Effector CD8-positive, alpha-beta T cell (primary cell): Measurements from ENCODE around the gene MTAP.

Experiments used
- DNase-seq: peaks from one replicate; lab custom pipeline; 2025; lab: John Stamatoyannopoulos, UW
- total RNA-seq, 4 experiments: gene quantifications; one replicate each; lab custom pipeline; 2026; lab: John Stamatoyannopoulos, UW

The MTAP gene
- total RNA-seq = 19.4 to 23.0 (median 21.9) reads per million in 4 experiments

DNA sequence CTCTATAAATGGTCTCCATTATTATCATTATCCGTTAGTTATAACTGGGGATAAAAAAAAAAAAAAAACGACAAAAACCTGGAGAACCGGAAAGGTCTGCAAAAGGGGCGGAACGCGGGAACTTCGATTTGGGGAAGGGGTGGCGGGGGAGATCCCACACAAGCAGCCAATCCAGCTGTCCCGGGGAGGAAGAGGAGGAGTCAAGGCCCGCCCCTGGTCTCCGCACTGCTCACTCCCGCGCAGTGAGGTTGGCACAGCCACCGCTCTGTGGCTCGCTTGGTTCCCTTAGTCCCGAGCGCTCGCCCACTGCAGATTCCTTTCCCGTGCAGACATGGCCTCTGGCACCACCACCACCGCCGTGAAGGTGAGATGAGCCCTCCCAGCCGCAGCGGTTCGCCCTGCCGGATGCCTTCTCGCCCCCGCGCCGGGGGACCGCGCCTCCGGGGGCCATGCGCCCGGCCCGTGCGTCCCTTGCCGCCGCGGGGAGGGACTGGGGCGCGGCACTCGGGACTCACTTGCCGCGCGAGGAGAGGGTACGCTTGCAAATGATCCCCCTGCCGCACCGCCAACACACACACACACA is at the start of gene MTAP:
Gene MTAP, plus strand, starts transcription at position 219 of the 583 bp plus-strand sequence. Its CDS starts 113 bp downstream, at position 332.
- peak; percentile 50 for DNase-seq

DNA sequence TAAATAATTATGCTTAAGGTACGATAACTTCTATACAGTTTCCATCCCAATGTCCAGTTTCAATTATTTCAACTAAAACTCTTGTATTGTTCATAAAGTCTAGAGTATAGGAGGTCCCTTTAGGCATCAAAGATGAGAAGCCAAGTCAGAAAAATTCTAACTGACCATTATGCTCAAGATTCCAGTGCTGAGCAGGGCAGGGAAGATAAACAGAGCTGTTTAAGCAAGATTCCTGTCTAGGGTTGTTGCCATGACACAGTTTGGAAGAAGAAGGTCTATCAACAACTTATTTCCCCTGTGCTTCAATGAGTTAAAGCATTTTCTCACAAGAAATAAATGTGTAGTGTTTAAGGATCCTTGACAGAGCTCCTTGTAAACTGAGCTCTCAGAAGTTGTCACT is 48.9 kb upstream of the MTAP start:
- DNase-seq = no peak

DNA sequence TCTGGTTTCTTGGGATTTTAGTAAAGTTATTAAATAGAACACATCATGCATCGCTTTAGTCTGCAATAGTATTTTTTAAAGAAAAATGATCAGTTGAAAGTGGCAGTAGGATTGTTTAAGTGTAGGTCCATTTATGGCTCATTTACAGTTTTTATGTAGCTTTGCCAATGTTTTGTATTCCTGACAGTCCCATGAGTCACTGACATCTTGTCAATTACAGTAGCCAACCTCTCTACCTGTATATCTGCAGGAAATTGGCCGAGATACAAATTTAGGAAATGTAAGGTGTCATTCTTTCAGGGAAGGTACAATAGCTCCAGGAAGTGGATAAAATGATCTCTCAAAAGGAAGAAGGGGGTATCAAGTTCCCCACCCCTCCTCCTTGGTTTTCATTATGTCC is 47.7 kb upstream of the MTAP start:
- DNase-seq = no peak

DNA sequence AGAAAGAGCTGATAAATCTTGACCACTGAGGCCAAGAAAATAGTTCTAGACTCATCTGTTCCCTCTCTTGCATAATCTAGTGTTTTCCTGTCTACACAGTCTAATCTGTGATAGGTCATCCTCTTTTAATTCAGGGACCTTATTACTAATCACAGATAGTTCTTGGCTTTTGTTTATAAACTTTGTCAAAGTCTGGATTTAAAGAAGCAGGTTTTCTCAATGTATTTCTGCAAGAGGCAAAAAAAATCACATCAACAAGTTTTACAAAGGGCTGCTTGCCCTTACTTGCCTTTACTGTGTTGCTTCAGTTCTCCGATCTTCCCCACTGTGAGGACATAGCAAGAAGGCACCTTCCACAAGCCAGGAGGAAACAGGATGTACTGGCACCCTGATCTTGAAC is 43.9 kb upstream of the MTAP start:
- no peak for DNase-seq

DNA sequence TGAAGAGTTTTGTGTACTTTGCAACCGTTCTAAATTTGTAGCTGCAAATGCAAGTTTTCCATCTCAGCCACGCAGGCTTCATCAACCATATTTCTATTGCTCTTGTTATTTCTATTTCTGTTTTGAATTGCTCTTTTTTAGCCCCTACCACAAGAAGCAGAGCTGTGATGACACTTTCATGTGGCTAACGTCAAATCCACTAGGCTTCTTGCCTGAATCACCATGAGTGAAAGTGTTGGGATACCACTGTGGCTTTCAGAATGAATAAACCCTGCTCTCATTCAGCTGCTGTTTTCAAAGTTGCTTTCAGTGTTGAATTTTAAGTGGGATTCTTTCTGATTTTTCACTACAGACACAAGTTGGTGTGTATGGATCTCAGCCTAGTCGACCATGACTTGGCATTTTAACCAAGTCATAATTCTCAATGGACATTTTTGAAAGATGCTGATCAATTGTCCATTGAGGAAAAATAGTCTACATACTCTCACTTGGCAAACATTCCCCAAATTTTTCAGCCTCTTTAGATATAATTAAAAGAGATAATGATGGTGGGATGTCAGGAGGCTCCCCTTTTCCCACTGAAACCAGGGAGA is 41.0 kb upstream of the MTAP start:
- no peak for DNase-seq

DNA sequence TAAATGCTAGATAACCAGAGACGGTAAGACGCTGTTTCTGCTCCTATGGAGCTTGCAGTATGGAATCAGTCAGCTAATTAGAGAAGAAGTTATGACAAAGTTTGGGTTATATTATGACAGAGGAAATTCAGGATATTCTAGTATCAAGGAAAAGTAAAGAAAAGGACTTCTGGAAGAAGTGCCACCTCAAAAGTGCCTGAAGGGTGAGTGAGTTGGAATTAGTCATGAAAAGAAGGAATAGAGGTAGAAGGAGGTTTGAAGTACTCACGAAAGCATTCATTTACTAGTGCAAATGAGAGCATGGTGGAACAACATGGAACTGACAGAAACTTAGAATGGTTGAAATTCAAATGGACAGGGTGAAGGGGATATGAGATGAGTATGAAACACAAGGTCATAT is 40.4 kb upstream of the MTAP start:
- DNase-seq = no peak

DNA sequence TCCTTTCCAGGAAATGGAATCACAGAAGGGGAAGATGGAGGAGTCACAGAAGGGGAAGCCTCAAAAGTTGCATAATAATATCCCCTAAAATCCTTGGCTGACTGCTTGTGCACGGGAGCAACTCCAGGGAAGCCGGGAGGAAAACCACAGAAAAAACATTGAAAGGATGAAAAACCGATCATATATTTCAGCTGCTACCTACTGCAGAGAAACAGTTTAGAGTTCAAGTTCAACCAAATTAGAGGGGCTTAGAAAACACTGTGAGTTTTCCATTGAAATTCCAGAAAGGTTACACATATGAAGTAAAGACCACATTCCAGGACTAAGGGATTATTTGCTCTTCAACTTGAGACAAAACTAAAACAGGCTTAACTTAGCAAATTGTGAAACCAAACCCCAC is 37.6 kb upstream of the MTAP start:
- DNase-seq = no peak

DNA sequence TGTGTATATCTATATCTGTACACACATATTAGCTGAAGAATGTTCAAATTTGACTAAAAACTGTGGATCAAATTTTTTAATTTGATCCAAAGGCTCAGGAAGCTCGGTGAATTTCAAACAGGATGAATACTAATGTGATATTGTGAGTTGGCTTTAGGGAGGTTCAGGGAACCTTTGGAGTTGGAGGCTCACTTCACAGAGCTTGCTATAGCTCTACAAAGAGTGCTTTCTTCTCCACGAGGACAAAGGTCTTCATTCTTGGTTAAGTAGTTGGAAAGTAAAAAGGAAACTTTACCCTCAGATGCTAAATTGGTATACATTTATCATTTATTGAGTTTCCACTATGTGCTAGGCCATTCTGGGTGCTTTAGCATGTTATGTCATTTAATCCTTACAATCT is 36.3 kb upstream of the MTAP start:
- DNase-seq = no peak

DNA sequence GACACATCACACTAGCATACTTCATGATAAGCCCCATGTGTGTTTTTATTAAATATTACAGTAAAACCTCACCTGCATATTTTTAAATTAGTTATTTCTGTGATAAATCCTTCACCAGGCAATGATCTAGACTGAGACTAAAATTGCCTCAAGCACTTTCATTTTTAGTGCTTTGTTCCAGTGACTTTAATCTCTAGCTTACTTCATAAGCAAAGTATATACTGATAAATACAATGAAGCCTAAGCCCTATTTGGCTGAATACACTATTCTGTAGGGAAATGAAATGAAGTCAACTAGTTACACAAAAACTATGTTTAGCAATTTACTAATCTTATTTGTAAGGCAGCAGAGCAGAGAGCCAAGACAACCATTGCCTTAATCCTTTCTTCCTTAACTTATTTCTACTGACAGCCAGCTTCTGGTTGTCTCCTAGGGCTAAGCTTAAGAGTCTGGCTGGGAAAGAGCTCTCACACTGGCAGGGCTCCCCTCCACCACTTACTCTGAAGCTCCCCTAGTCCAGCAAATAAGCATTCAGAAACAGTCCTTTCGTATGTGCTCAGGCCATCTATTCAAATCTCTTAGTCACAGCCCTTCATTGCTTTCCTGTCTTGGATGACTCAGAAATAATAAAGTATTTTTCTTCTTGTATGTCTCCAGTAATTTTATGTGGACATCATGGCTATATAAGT is 31.4 kb upstream of the MTAP start:
- DNase-seq = no peak

DNA sequence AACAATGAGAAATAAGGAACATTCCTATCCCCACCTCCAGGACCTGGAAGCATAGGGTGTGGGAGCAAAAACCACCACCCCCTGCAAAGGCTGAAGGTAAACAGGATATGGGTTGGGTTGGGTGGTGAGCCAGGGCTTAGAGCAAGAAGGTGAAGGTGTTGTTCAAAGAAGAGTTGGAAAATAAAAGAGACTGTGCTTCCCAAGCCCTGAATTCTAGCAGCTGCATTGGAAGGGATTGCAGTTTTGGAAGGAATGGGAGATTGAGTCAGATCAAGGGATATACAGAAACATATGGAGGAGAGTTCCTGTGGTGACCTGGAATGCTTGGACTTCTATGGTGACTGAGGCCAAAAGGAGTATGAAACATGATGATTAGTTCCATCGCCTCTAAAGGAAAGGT is 24.7 kb upstream of the MTAP start:
- no peak for DNase-seq

DNA sequence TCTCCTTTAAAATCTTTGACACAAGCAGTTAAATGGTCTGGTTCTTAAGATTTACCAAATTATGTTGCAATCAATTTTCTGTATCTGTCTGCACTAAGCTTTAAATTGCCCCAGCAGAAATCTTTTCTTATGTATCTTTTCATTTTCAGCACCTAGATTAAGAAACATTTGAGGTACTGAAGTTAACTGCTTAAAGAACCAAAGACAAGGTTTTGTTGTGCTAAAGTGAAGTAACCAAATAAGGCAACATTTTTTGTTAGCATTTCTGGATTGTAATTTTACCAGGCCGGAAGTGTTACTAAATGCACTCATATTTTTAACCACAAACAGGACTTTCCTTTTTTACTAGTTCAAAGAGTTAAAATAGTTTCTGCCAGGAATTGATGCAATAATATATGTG is 24.1 kb upstream of the MTAP start:
- no peak for DNase-seq

DNA sequence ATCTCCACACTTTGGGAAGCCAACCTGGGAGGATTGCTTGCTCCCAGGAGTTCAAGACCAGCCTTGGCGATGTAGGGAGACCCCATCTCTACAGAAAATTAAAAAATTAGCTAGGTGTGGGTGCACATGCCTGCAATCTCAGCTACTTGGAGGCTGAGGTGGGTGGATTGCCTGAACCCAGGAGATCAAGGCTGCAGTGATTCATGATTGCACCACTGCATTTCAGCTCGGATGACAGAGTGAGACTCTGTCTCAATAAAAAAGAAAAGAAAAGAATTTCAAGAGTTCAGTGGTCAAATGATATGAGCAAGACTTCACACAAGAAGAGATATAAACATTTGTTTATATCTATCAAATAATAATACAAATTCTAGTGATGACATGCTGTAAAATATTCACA is 23.0 kb upstream of the MTAP start:
- no peak for DNase-seq

DNA sequence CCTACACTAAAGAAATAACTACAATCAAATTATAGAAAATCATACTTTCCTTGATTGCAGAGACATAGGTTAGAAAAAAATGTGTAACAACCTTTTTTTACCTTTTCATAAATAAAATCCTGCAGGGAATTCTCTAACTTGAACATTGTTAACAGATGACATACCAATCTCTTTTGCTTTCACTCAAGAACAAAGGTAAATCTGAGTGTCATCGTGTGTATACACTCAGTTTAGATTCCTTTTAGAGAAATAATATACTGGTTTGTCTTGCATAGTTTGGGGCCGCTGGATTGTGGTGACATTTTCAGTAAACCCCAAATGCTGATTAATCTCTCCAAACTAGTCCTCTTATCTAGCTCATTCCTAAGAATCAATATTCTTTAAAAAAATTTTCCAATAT is 20.8 kb upstream of the MTAP start:
- no peak for DNase-seq

DNA sequence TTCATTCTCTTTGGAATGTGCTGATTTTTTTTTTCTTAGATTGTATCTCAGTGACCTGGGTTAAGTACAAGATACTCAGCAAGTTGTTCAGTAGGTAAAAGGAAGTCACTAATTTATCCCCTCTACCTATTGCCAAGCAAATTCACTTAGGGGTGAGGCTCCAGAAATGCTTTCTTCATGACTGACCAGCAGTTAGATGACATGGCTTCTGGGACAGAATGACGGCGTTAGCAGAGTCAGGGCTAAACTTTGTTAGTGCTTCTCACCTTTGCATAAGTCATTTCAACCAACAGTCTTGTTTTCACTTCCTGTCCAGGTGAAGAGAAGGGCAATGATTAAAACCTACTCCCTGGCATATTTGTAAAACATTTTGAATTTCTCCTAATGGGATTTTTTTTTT is 20.2 kb upstream of the MTAP start:
- DNase-seq = no peak

DNA sequence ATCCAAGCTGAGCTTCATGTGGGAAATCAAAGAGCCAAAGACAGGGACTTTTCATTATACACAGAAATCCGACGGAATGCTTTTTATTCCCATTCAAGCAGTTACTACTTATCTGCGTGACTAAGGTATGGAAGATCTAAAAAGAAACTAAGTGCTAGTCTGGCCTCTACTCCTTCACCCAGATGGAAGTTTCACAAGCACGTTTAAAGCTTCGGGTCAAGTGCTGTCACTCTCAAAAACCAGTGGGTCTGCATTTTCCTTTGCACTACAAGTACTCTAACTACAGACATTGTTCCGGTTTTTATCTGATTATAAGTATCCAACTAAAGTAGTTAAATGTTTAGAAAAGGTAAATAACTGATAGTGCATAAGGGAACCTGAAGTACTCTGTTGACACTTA is 13.7 kb upstream of the MTAP start:
- DNase-seq = no peak

DNA sequence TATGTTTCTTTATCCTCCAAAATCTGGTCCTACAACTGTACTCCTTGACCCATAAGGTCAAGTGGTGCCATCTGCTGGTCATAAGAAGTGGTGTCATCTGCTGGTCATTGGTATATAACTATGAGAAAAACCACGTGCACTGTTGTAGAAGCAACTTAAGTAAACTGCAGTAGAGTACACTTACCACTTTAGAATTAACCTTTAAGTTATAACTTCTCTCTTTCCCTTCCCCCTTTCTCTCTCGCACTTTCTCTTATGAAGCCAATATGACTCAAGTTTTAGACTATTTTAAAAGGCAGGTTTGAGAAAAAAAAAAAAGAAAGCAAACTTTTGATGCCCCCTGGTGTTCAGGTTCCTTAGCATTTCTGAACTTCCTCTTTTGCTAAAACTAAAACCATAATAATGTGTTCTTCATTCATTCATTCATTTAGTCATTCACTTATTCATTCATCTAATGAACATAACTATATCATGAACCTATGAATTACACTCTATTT is 12.8 kb upstream of the MTAP start:
- DNase-seq = peak; percentile 24

DNA sequence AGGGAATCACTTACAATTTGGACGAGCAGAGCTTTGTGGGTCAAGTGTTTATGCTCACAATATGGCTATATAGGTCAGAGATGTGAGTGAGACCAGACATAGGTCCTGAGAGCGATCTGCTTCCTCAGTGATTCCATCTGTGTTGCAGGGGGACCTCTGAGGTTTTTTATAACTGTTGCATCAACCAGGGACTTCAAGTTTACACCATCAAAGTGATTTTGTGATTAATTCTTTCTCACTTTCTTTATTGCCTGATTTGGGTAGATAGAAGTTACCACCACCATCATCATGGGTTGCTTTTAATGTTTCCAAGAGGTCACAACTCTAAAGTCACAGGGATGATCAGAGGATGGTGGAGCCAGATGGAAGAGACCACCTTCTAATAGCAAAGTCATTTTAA is 7.0 kb upstream of the MTAP start:
- DNase-seq = no peak

DNA sequence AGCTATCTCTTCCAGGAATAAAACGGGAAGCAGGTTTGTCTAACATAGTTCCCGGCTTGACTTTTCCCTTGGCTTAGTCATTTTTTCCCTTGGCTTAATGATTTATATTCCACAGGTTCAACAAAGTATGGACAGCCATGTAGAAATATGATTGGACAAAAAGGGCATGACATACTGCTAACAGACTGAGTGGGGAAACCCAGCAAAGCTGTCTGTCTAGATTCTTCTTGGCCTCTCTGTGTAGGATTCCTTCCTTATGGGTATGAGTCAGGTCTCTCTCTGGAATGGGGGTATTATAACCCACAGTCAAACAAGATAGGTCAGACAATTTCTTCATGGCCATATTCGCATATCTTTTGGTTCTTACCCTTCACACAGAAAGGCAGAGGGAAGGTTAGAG is 5.7 kb upstream of the MTAP start:
- DNase-seq = no peak

DNA sequence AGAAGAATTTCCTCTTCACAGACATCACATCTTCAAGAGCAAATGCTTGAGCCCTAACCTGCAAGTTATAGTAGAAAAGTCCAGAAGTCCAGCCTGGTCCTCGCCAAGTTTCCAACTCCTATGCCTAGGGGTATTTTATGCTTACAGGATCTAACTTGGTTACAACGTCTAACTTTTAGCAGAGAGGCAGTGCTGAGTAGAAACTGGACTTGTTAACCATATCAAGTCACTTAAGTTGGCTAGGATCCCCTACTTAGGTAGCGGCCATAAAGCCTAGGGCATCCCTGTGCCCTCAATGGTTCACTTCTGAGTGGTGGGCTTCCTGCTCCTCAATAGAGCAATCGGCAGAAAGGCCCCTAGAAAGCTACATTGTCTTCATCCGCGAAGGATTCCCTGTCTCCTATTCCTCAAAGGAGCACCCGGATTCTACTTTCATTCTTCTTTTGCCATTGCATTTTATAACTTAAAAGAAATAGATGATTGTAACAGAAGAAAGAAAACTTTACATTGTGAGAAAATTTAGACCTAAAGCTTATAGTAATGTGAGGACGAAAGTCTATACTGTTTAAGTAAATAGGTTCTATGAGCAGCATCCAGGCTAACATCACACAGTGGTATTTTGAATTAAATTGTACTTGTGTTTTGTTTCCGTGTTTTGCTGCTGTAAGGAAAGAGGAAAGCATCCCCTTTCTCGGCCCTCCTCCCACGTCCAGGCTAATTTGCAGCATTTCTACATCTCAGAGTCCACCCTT is 1.3 kb upstream of the MTAP start:
- no peak for DNase-seq

DNA sequence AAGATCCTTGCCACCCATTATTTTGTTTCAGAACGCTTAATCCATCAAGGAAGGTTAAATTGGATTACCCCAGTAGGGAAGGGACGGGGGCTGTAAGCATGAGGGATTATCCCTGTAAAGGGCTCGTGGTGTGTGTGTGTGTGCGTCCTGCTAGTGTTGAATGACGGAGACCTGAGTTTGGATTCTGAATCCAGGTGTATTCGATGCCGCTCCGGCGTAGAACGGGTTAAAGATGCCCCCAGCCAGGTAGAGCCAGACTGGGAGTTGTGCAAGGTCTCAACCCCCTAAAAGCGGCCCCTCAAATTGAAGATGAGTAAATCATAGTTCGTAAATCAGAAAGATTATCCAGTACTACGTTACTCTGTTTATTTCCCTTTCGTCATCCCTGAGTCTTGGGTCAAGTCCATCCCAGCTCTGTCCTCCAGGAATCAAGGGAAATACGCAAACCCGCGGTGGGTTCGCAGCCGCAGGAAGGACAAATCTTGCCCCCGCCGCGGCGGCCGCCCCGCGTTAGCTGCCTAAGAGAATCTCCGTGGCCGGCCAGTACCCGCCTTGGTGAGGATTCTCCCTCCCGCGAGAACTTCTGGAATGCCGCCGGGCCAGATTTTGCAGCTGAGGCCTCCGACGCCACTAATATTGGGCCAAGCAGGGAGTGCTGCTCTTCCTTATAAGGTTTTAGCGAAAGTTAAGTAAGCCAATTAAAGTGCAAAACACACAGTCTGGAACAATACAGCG is 586 bp upstream of the MTAP start:
- DNase-seq = no peak

DNA sequence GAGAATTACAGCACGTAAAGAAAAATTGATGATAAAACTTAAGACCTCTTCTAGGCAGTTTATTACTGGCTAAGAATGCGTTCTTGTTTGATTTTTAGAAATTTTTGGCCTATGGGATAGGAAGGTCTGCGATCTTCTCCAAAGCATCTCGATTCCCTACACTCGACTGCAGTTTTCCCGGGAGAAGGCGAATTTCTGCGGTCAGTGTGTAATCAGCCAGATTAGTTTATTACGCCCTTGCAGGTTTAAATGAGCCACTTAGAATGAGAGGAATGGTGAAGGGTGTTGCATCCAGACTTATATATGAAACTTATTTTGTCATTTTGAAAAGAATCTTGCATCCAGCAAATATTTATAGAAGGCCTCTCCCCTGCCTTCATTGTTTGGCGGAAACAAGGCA is 1.2 kb downstream of the MTAP start:
- no peak for DNase-seq

DNA sequence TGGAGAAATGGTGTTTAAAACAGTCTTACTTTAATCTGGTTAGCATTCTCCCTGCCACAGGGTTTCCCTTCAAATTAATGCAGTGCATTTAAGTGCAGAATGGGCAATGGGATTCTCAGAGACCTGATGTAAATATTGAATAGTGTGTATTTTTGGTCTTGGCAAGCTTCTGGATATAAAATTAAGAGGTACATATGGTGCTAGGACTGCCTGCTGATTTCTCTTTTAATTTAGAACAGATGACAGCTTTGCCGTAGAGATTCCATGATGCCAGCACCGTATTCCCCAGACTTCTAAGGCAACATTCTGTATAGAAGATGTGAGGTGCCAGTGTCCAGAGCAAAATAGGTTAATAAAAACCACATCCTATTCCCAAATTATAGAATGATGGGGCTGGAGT is 1.9 kb downstream of the MTAP start:
- DNase-seq = no peak
